Amniotic stem cell (primary cell): Measurements from ENCODE around the gene MPPED1.

Experiments
- DNase-seq: peaks from one replicate; lab custom pipeline; 2025; lab: John Stamatoyannopoulos, UW

The MPPED1 gene

GRCh38 chr22:43429426-43429825, 17.6 kb downstream of the MPPED1 start:
- no peak for DNase-seq

GRCh38 chr22:43431808-43432554, 20.2 kb downstream of the MPPED1 start:
- no peak for DNase-seq

- no peak for DNase-seq
These were observed 21.1 kb downstream of the MPPED1 start for GRCh38 chr22:43432883-43433415.

- no peak for DNase-seq
These were observed 21.8 kb downstream of the MPPED1 start for GRCh38 chr22:43433451-43434274.

- DNase-seq, result no peak
These were observed 22.6 kb downstream of the MPPED1 start for GRCh38 chr22:43434275-43434927.

GRCh38 chr22:43434928-43435311, 23.1 kb downstream of the MPPED1 start:
- no peak for DNase-seq

GRCh38 chr22:43435851-43436811, 24.3 kb downstream of the MPPED1 start:
- DNase-seq, result no peak

- no peak for DNase-seq
These were observed 25.1 kb downstream of the MPPED1 start for GRCh38 chr22:43436868-43437267.

- DNase-seq, result no peak
These were observed 26.2 kb downstream of the MPPED1 start for GRCh38 chr22:43437871-43438475.

GRCh38 chr22:43438666-43439347, 27.0 kb downstream of the MPPED1 start:
- DNase-seq, result no peak

GRCh38 chr22:43439368-43440103, 27.7 kb downstream of the MPPED1 start:
- DNase-seq, result no peak

GRCh38 chr22:43440104-43440387, 28.2 kb downstream of the MPPED1 start:
- no peak for DNase-seq

GRCh38 chr22:43440556-43440955, 28.7 kb downstream of the MPPED1 start:
- DNase-seq, result no peak

- DNase-seq, result no peak
These were observed 29.4 kb downstream of the MPPED1 start for GRCh38 chr22:43441216-43441615.

- DNase-seq, result no peak
These were observed 29.9 kb downstream of the MPPED1 start for GRCh38 chr22:43441751-43442150.

GRCh38 chr22:43442386-43443151, 30.8 kb downstream of the MPPED1 start:
- DNase-seq, result no peak

GRCh38 chr22:43443152-43443471, 31.3 kb downstream of the MPPED1 start:
- DNase-seq, result no peak

- DNase-seq, result no peak
These were observed 34.4 kb downstream of the MPPED1 start for GRCh38 chr22:43446037-43446803.

- DNase-seq, result no peak
These were observed 35.1 kb downstream of the MPPED1 start for GRCh38 chr22:43446916-43447315.
